OCI-LY1 (cell line): Measurements from ENCODE around the gene GALNT2.

Experiments used
- H2AFZ ChIP-seq: fragments of 200-600 bp; sonication (generic), shearing (Covaris generic); 2 replicates; pipeline ENCODE4 v1.6.0; 2014; ENCODE audit warnings: antibody characterized with exemption, mild to moderate bottlenecking, low read length
- H3F3A ChIP-seq: fragments of 200-600 bp; sonication (generic), shearing (Covaris generic); 2 replicates; pipeline ENCODE4 v1.6.0; 2014; ENCODE audit warnings: mild to moderate bottlenecking, antibody characterized with exemption, low read length, moderate library complexity; ENCODE audit not compliant: insufficient read depth
- H3K27ac ChIP-seq: fragments of 200-600 bp; sonication (generic); 2 replicates; pipeline ENCODE4 v1.5.1; 2014; ENCODE audit warnings: low read length, mixed run types, mild to moderate bottlenecking, low read depth; ENCODE audit not compliant: poor library complexity, severe bottlenecking
- H3K27me3 ChIP-seq: fragments of 200-600 bp; sonication (generic); 2 replicates; pipeline ENCODE4 v1.6.0; 2014; ENCODE audit warnings: antibody characterized with exemption, mild to moderate bottlenecking, low read length, moderate library complexity; ENCODE audit not compliant: insufficient read depth
- H3K36me3 ChIP-seq: fragments of 200-600 bp; sonication (generic); 2 replicates; pipeline ENCODE4 v1.6.1; 2014; ENCODE audit warnings: mild to moderate bottlenecking, antibody characterized with exemption, low read length, moderate library complexity, mixed read lengths; ENCODE audit not compliant: insufficient read depth
- H3K4me1 ChIP-seq: fragments of 200-600 bp; sonication (generic); 2 replicates; pipeline ENCODE4 v1.5.1; 2014; ENCODE audit warnings: mild to moderate bottlenecking, low read length, moderate library complexity; ENCODE audit not compliant: insufficient read depth, severe bottlenecking
- H3K4me2 ChIP-seq: fragments of 200-600 bp; sonication (generic), shearing (Covaris generic); 2 replicates; pipeline ENCODE4 v1.6.1; 2014; ENCODE audit warnings: low read length
- H3K4me3 ChIP-seq: fragments of 200-600 bp; sonication (generic); 2 replicates; pipeline ENCODE4 v1.5.1; 2014; ENCODE audit warnings: low read length, low read depth, mild to moderate bottlenecking, mixed read lengths; ENCODE audit not compliant: poor library complexity, severe bottlenecking
- H3K79me2 ChIP-seq: fragments of 200-600 bp; shearing (Covaris generic); 2 replicates; pipeline ENCODE4 v1.6.1; 2016; ENCODE audit warnings: mixed run types, low read length, mixed read lengths; ENCODE audit not compliant: insufficient read depth
- H3K9ac ChIP-seq: fragments of 200-600 bp; sonication (generic), shearing (Covaris generic); 2 replicates; pipeline ENCODE4 v1.6.1; 2014; ENCODE audit warnings: mild to moderate bottlenecking, low read length, mixed read lengths
- H3K9me2 ChIP-seq: fragments of 200-600 bp; sonication (generic), shearing (Covaris generic); 2 replicates; pipeline ENCODE4 v1.6.1; 2014; ENCODE audit warnings: low read depth, mild to moderate bottlenecking, low read length, mixed read lengths
- H3K9me3 ChIP-seq: fragments of 200-600 bp; shearing (Covaris generic); 2 replicates; pipeline ENCODE4 v1.6.1; 2014; ENCODE audit warnings: low read length, mixed read lengths
- H4K20me1 ChIP-seq: fragments of 200-600 bp; sonication (generic), shearing (Covaris generic); 2 replicates; pipeline ENCODE4 v1.6.0; 2016; ENCODE audit warnings: mild to moderate bottlenecking, low read length; ENCODE audit not compliant: insufficient read depth
- CTCF ChIP-seq: fragments of 200-600 bp; sonication (generic), shearing (Covaris generic); IDR thresholded peaks from 2 replicates; pipeline ENCODE4 v1.5.1; 2017; ENCODE audit warnings: mild to moderate bottlenecking, antibody characterized with exemption, low read length, moderate library complexity, mixed read lengths
- EZH2 ChIP-seq: fragments of 200-600 bp; sonication (generic), shearing (Covaris generic); IDR thresholded peaks from 2 replicates; pipeline ENCODE4 v1.8.0; 2017; ENCODE audit warnings: borderline replicate concordance, mixed run types, mild to moderate bottlenecking, antibody characterized with exemption, low read length, moderate library complexity, mixed read lengths

Gene GALNT2

GRCh38 chr1:230205719-230206198 is 138.7 kb downstream of the GALNT2 start:
- H3K9me3 ChIP-seq = no peaks in the 10 kb centered on the region
- H3K4me1 ChIP-seq = peaks cover 34% of the 10 kb centered on the region
- H2AFZ ChIP-seq = no peak overlapping the region
- no peak overlapping the region for H3K9ac ChIP-seq
- TF ChIP-seq CTCF = no peak
- TF ChIP-seq EZH2 = no peak
- H3K36me3 ChIP-seq = peaks cover 30% of the 10 kb centered on the region
- H3F3A ChIP-seq = no peaks in the 10 kb centered on the region
- no peak overlapping the region for H3K4me3 ChIP-seq
- no peaks in the 10 kb centered on the region for H3K27me3 ChIP-seq
- H3K79me2 ChIP-seq = no peaks in the 10 kb centered on the region
- no peaks in the 10 kb centered on the region for H4K20me1 ChIP-seq
- no peak overlapping the region for H3K4me2 ChIP-seq
- no peaks in the 10 kb centered on the region for H3K9me2 ChIP-seq
- H3K27ac ChIP-seq = no peak overlapping the region

GRCh38 chr1:230206207-230206606 is 139.2 kb downstream of the GALNT2 start:
- Histone ChIP-seq H3F3A (no peaks in the 10 kb centered on the region), H3K79me2 (no peaks in the 10 kb centered on the region), H3K4me1 (peaks cover 36% of the 10 kb centered on the region), H3K4me3 (no peak overlapping the region), H3K36me3 (peaks cover 35% of the 10 kb centered on the region), H4K20me1 (no peaks in the 10 kb centered on the region), H3K9ac (no peak overlapping the region), H3K4me2 (no peak overlapping the region), H3K9me3 (no peaks in the 10 kb centered on the region), H3K27me3 (no peaks in the 10 kb centered on the region), H2AFZ (no peak overlapping the region), H3K27ac (no peak overlapping the region), H3K9me2 (no peaks in the 10 kb centered on the region)
- TF ChIP-seq CTCF = no peak
- TF ChIP-seq EZH2 = no peak

- TF ChIP-seq EZH2 (no peak), CTCF (no peak)
- Histone ChIP-seq H4K20me1 (no peaks in the 10 kb centered on the region), H3K4me3 (no peak overlapping the region), H3K4me1 (peaks cover 40% of the 10 kb centered on the region), H3K9ac (no peak overlapping the region), H3K9me3 (no peaks in the 10 kb centered on the region), H2AFZ (no peak overlapping the region), H3K36me3 (peaks cover 31% of the 10 kb centered on the region), H3K27me3 (no peaks in the 10 kb centered on the region), H3K4me2 (no peak overlapping the region), H3K9me2 (no peaks in the 10 kb centered on the region), H3K79me2 (no peaks in the 10 kb centered on the region), H3F3A (no peaks in the 10 kb centered on the region), H3K27ac (no peak overlapping the region)
Measured at GRCh38 chr1:230206976-230207375, 139.9 kb downstream of the GALNT2 start.
